SU-DHL-6 (cell line): ENCODE measurements around the gene RGL3.

Experiments used
- EZH2phosphoT487 ChIP-seq: fragments of 200-600 bp; sonication (generic), shearing (Covaris generic); conservative IDR thresholded peaks from 2 replicates; pipeline ENCODE4 v1.6.1; 2018; ENCODE audit warnings: mild to moderate bottlenecking, antibody characterized with exemption, low read length, moderate library complexity, mixed read lengths
- TF ChIP-seq, protein P1 (sequence below): fragments of 200-600 bp; sonication (generic); IDR thresholded peaks from one replicate; pipeline ENCODE4 v1.5.1; 2017; ENCODE audit warnings: antibody characterized with exemption, mild to moderate bottlenecking, low read length, moderate library complexity; ENCODE audit not compliant: insufficient read depth, poor library complexity, severe bottlenecking

DNA sequence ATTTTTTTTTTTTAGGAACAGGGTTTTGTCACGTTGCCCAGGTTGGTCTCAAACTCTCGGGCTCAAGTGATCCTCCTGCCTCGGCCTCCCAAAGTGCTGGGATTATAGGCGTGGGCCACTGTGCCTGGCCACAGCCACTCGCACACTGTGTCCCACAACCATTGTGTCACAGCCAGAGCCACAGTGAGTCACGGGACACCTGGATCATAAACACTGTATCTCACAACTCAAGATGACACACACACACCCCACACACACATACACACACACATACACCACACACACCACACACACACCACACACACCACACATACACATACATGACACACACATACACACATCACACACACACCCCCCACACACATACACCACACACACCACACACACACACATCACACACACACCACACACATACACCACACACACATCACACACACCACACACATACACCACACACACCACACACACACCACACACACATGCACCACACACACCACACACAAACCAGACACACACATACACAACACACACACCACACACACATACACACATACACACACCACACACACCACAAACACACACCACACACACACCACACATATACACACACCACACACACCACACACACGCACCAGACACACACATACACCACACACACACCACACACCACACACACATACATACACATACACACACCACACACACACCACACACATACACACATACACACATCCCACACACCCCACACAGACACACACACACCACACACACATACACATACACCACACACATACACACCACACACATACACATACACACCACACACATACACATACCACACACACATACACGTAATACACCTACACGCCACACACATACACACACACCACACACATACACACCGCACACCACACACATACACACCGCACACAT lies 45.5 kb upstream of the RGL3 start:
- TF ChIP-seq, protein P1, sequence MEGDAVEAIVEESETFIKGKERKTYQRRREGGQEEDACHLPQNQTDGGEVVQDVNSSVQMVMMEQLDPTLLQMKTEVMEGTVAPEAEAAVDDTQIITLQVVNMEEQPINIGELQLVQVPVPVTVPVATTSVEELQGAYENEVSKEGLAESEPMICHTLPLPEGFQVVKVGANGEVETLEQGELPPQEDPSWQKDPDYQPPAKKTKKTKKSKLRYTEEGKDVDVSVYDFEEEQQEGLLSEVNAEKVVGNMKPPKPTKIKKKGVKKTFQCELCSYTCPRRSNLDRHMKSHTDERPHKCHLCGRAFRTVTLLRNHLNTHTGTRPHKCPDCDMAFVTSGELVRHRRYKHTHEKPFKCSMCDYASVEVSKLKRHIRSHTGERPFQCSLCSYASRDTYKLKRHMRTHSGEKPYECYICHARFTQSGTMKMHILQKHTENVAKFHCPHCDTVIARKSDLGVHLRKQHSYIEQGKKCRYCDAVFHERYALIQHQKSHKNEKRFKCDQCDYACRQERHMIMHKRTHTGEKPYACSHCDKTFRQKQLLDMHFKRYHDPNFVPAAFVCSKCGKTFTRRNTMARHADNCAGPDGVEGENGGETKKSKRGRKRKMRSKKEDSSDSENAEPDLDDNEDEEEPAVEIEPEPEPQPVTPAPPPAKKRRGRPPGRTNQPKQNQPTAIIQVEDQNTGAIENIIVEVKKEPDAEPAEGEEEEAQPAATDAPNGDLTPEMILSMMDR: no peak
- TF ChIP-seq EZH2phosphoT487: no peak
